H1 (cell line): Measurements from ENCODE around the gene LMO2.

ENCODE experiments used
- CHD1 ChIP-seq: IDR thresholded peaks from 2 replicates; pipeline ENCODE4 v1.6.1; 2012; ENCODE audit warnings: low read depth, low read length, improper control_type of control experiment
- CTCF ChIP-seq, 3 experiments: IDR thresholded peaks; 1 replicate in 2 of 3; 2 replicates in 1 of 3; pipeline versions ENCODE4 v1.5.1 to v1.6.1; 2011; ENCODE audit warnings: low read length in 3 of 3, mild to moderate bottlenecking in 3 of 3, inconsistent platforms in 2 of 3, low read depth in 1 of 3, moderate library complexity in 1 of 3; ENCODE audit not compliant: insufficient read depth in 1 of 3; ENCODE audit errors: control extremely low read depth in 1 of 3
- EP300 ChIP-seq, 2 experiments: IDR thresholded peaks; 1 replicate in 1 of 2; 2 replicates in 1 of 2; pipeline ENCODE4 v1.6.1; 2011 to 2012; ENCODE audit warnings: low read depth in 2 of 2, low read length in 2 of 2, mild to moderate bottlenecking in 2 of 2, borderline replicate concordance in 1 of 2, inconsistent platforms in 1 of 2, moderate library complexity in 1 of 2
- EZH2 ChIP-seq: fragments of 200-600 bp; sonication (generic); IDR thresholded peaks from 2 replicates; pipeline ENCODE4 v1.7.1; 2012; ENCODE audit warnings: low read depth, mild to moderate bottlenecking, moderate library complexity, low read length, inconsistent platforms; ENCODE audit not compliant: severe bottlenecking
- HDAC6 ChIP-seq: IDR thresholded peaks from one replicate; pipeline ENCODE4 v1.7.1; 2012; ENCODE audit warnings: low read depth, mild to moderate bottlenecking, inconsistent platforms, low read length, moderate library complexity
- JUN ChIP-seq: IDR thresholded peaks from 2 replicates; pipeline ENCODE4 v1.6.1; 2011; ENCODE audit warnings: low read depth, mild to moderate bottlenecking, improper control_type of control experiment, low read length
- NRF1 ChIP-seq: IDR thresholded peaks from 2 replicates; pipeline ENCODE4 v1.6.1; 2011; ENCODE audit warnings: mild to moderate bottlenecking, low read depth, low read length, improper control_type of control experiment
- POLR2A ChIP-seq, 2 experiments: IDR thresholded peaks; 1 replicate in 1 of 2; 2 replicates in 1 of 2; pipeline ENCODE4 v1.6.1; 2011; ENCODE audit warnings: low read depth in 2 of 2, low read length in 2 of 2, mild to moderate bottlenecking in 2 of 2; ENCODE audit errors: control extremely low read depth in 1 of 2
- POLR2AphosphoS5 ChIP-seq: IDR thresholded peaks from 2 replicates; pipeline ENCODE4 v1.6.1; 2011; ENCODE audit warnings: low read depth, low read length
- SIN3A ChIP-seq, 2 experiments: IDR thresholded peaks in 1 of 2; conservative IDR thresholded peaks in 1 of 2; 2 replicates each; pipeline ENCODE4 v1.6.1; 2011 to 2012; ENCODE audit warnings: low read length in 2 of 2, improper control_type of control experiment in 1 of 2, low read depth in 1 of 2, mild to moderate bottlenecking in 1 of 2
- SP2 ChIP-seq: IDR thresholded peaks from 2 replicates; pipeline ENCODE4 v1.6.1; 2012; ENCODE audit warnings: mild to moderate bottlenecking, low read length, inconsistent platforms
- YY1 ChIP-seq: IDR thresholded peaks from 2 replicates; pipeline ENCODE4 v1.6.1; 2011; ENCODE audit warnings: low read depth, mild to moderate bottlenecking, low read length

GRCh38 chr11:33912405-33913361, 20.8 kb upstream of the LMO2 start:
- TF ChIP-seq CTCF (IDR thresholded peaks at IDR 0.05; ENCODE audit: control extremely low read depth in 1 of 3, insufficient read depth in 1 of 3, low read depth in 1 of 3, low read length in 3 of 3) (no peak), NRF1 (no peak), JUN (no peak), SP2 (no peak), POLR2A (IDR thresholded peaks at IDR 0.05; ENCODE audit: control extremely low read depth in 1 of 2, low read depth in 2 of 2, low read length in 2 of 2) (no peak), SIN3A (conservative IDR thresholded peaks at IDR 0.05 in 1 of 2, IDR thresholded peaks at IDR 0.05 in 1 of 2; ENCODE audit: low read depth in 1 of 2, low read length in 2 of 2) (no peak), EP300 (IDR thresholded peaks at IDR 0.05; ENCODE audit: borderline replicate concordance in 1 of 2, low read depth in 2 of 2, low read length in 2 of 2) (no peak), POLR2AphosphoS5 (no peak), CHD1 (no peak), YY1 (no peak), HDAC6 (no peak), EZH2 (no peak)
